ENCODE results near the gene HIP1R.

The HIP1R gene

GRCh38 chr12:122849352-122850047, 14.2 kb downstream of the HIP1R start:
- H3K4me3 ChIP-seq (ENCODE audit: low read depth, low read length): no peak overlapping the region
- H3K27me3 ChIP-seq (replicated peaks): no peaks in the 10 kb centered on the region
- no peak for DNase-seq
- no peak overlapping the region for H3K27ac ChIP-seq
- H3K36me3 ChIP-seq (replicated peaks): no peaks in the 10 kb centered on the region
- TF ChIP-seq, protein P1, sequence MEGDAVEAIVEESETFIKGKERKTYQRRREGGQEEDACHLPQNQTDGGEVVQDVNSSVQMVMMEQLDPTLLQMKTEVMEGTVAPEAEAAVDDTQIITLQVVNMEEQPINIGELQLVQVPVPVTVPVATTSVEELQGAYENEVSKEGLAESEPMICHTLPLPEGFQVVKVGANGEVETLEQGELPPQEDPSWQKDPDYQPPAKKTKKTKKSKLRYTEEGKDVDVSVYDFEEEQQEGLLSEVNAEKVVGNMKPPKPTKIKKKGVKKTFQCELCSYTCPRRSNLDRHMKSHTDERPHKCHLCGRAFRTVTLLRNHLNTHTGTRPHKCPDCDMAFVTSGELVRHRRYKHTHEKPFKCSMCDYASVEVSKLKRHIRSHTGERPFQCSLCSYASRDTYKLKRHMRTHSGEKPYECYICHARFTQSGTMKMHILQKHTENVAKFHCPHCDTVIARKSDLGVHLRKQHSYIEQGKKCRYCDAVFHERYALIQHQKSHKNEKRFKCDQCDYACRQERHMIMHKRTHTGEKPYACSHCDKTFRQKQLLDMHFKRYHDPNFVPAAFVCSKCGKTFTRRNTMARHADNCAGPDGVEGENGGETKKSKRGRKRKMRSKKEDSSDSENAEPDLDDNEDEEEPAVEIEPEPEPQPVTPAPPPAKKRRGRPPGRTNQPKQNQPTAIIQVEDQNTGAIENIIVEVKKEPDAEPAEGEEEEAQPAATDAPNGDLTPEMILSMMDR (IDR thresholded peaks at IDR 0.05; ENCODE audit: low read depth, low read length, missing control alignments): no peak
- in situ Hi-C loops (cut with HindIII; ENCODE audit: low pct_ligation_motif_present, low sequenced_read_pairs): no loop called here

DNA sequence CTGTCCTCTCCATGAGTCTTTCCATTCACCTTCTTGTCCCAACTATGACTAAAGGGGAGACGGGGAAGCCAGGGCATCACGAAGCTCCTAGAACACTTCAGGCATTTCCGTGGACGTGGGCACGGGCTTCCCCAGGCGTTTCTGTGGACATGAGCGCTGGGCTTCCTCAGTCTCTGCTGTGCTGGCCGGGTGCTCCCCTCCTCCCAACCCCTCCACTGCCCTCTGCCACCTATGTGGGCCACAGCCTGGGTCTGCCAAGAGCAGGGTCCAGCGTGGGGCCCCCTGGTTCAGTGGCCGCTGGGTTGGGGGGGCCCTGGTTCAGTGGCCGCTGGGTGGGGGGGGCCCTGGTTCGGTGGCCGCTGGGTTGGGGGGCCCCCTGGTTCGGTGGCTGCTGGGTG, 14.8 kb downstream of the HIP1R start:
- DNase-seq: no peak
- TF ChIP-seq, protein P1 (IDR thresholded peaks at IDR 0.05; ENCODE audit: low read depth, low read length, missing control alignments): no peak
- in situ Hi-C loops (cut with HindIII; ENCODE audit: low pct_ligation_motif_present, low sequenced_read_pairs): no loop called here
- no peak overlapping the region for H3K27ac ChIP-seq
- no peaks in the 10 kb centered on the region for H3K27me3 ChIP-seq (replicated peaks)
- no peaks in the 10 kb centered on the region for H3K36me3 ChIP-seq (replicated peaks)
- no peak overlapping the region for H3K4me3 ChIP-seq (ENCODE audit: low read depth, low read length)

DNA sequence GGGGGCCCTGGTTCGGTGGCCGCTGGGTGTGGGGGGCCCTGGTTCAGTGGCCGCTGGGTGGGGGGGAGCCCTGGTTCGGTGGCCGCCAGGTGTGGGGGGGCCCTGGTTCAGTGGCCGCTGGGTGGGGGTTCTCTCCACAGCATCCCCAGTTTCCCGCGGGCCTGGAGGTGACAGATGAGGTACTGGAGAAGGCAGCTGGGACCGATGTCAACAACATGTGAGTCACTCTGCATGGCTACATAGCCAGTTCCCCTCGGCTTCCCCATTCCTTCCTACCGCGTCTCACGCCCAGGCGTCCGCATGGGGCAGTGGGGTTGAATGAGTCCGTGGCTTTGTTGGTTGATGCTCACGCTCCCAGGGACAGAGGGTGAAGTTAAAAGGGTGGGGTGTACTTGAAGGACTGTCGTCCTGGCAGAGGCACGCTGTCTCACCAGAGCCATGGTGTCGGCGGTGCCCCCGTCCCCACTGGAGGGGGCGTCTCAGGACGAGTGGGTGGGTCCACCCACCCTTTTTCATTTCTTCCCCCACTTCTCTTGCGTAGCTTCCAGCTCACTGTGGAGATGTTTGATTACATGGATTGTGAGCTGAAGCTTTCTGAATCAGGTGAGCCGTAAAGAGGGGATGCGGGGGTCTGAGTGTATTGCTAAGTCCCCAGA, 15.6 kb downstream of the HIP1R start:
- no peaks in the 10 kb centered on the region for H3K27me3 ChIP-seq (replicated peaks)
- no peak overlapping the region for H3K4me3 ChIP-seq (ENCODE audit: low read depth, low read length)
- in situ Hi-C loops (cut with HindIII; ENCODE audit: low pct_ligation_motif_present, low sequenced_read_pairs): no loop called here
- H3K27ac ChIP-seq: no peak overlapping the region
- TF ChIP-seq, protein P1 (IDR thresholded peaks at IDR 0.05; ENCODE audit: low read depth, low read length, missing control alignments): no peak
- no peaks in the 10 kb centered on the region for H3K36me3 ChIP-seq (replicated peaks)
- no peak for DNase-seq

DNA sequence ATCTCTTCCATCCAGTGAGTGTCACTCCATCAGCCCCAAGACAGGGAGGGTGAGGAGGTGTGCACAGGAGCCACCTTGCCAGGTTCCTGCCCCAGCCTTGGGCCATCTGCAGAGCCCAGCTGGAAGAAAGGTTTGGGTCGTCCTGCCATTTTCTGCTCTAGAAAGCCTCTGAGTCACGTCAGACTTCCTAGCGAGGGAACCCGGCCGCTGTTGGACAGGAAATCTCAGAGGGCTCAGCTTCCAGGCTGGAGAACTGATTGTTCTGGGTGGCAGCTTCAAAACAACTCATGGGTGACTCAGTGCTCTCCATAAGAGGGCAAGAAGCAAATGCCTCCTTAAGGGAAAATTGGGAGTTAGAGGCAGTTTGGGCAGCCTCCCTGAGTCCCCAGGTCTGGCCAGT, 16.6 kb downstream of the HIP1R start:
- TF ChIP-seq, protein P1 (IDR thresholded peaks at IDR 0.05; ENCODE audit: low read depth, low read length, missing control alignments): no peak
- Histone ChIP-seq H3K36me3 (replicated peaks) (no peaks in the 10 kb centered on the region), H3K27me3 (replicated peaks) (no peaks in the 10 kb centered on the region), H3K27ac (peak overlapping the region; percentile 64), H3K4me3 (ENCODE audit: low read depth, low read length) (no peak overlapping the region)
- in situ Hi-C loops (cut with HindIII; ENCODE audit: low pct_ligation_motif_present, low sequenced_read_pairs): no loop called here
- DNase-seq: peak; percentile 73

- in situ Hi-C loops (cut with HindIII; ENCODE audit: low pct_ligation_motif_present, low sequenced_read_pairs): no loop called here
- Histone ChIP-seq H3K27ac (no peak overlapping the region), H3K36me3 (replicated peaks) (no peaks in the 10 kb centered on the region)
Measured at GRCh38 chr12:122852336-122853275, 17.3 kb downstream of the HIP1R start.

More at GRCh38 chr12:122852336-122853275, 17.3 kb downstream of the HIP1R start:
- Histone ChIP-seq H3K27me3 (replicated peaks) (no peaks in the 10 kb centered on the region), H3K4me3 (ENCODE audit: low read depth, low read length) (no peak overlapping the region)
- TF ChIP-seq, protein P1 (IDR thresholded peaks at IDR 0.05; ENCODE audit: low read depth, low read length, missing control alignments): no peak
- DNase-seq: no peak

Measured in brain microvascular endothelial cell (primary cell).